ENCODE results near the gene CD14. TPM values are rescaled to one million over a fixed set of nuclear protein-coding genes. Genes with fewer than 3 reads are reported as not detected.

CD14 gene
- 4.8 and 5.2 TPM in 2 replicates for total RNA-seq

GRCh38 chr5:140633021-140633471 is at the start of gene CD14:
CD14 (minus strand) TSS chr5:140633175; CDS start chr5:140633071, 104 bp downstream.

GRCh38 chr5:140673187-140673976 is 40.4 kb upstream of the CD14 start, which contains the start of gene DND1:
DND1 (minus strand) TSS chr5:140673576; CDS start chr5:140673542, 34 bp downstream.

DNA sequence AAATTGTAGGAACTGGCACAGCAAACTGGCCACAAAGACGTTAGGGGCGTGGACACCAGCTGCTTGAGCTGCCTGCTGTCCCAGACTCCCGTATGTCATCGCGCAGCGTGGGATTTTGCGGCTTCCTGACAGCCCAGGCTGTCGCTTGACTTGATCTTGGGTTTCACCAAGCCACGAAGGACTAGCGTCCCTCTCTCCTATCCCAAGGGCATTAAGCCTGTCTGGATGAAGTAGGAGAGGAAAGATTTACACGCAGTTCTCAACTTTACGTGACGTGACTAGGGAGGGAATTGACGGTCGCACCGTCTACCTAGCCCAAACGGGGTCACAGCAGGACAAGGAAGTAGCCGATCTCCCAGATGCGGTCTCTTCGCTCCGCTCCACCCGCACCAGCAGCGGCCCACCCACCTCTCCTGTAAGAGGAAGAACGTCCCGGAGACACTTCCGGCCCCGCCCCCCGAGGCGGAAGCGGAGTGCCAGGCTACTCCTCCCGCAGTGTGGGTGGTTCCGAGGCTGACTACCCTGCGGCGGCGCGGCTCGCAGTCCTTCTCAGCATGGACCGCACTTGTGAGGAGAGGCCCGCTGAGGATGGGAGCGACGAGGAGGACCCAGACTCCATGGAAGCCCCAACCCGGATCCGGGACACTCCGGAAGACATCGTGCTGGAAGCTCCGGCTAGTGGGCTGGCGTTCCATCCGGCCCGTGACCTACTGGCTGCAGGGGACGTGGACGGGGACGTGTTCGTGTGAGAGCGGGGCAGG is 31.6 kb upstream of the CD14 start, which contains the start of gene WDR55:
Gene WDR55, plus strand, starts transcription at position 546 of the 761 bp plus-strand sequence. Its CDS starts 9 bp downstream, at position 555.

GRCh38 chr5:140639148-140639981 is 6.4 kb upstream of the CD14 start, which contains the start of gene TMCO6:
TMCO6 (plus strand) TSS chr5:140639451; CDS start chr5:140639528, 77 bp downstream.

Other genes with a start within 250 kb of the CD14 start
- 77.4 and 79.7 TPM in 2 replicates for gene ANKHD1, start 231.3 kb downstream of the CD14 start, total RNA-seq
- 1.4 and 2.6 TPM in 2 replicates for gene EIF4EBP3, start 85.5 kb downstream of the CD14 start, total RNA-seq
- 26.8 and 30.1 TPM in 2 replicates for gene SRA1, start 75.7 kb downstream of the CD14 start, total RNA-seq
- gene APBB3, start 68.6 kb downstream of the CD14 start, total RNA-seq: 18.6 and 24.1 TPM in 2 replicates
- 38.0 and 39.9 TPM in 2 replicates for gene SLC35A4, start 68.3 kb downstream of the CD14 start, total RNA-seq
- 7.0 and 8.0 TPM in 2 replicates for gene TMCO6, start 6.3 kb upstream of the CD14 start, total RNA-seq
- gene NDUFA2, start 14.5 kb upstream of the CD14 start, total RNA-seq: 26.3 and 36.9 TPM in 2 replicates
- gene IK, start 14.7 kb upstream of the CD14 start, total RNA-seq: 47.7 and 52.2 TPM in 2 replicates
- gene WDR55, start 31.7 kb upstream of the CD14 start, total RNA-seq: 23.5 and 23.7 TPM in 2 replicates
- 0.07 and 0.13 TPM in 2 replicates for gene DND1, start 40.4 kb upstream of the CD14 start, total RNA-seq
- gene HARS1, start 58.2 kb upstream of the CD14 start, total RNA-seq: 50.6 and 62.6 TPM in 2 replicates
- 23.7 and 28.0 TPM in 2 replicates for gene HARS2, start 58.3 kb upstream of the CD14 start, total RNA-seq
- gene ZMAT2, start 67.3 kb upstream of the CD14 start, total RNA-seq: 40.7 and 40.8 TPM in 2 replicates
- 0.20 TPM in 1 of 2 replicates, not detected in the other for gene PCDHA1, start 153.0 kb upstream of the CD14 start, total RNA-seq
- 0.03 and 0.07 TPM in 2 replicates for gene PCDHA2, start 161.7 kb upstream of the CD14 start, total RNA-seq
- gene PCDHA3, start 167.9 kb upstream of the CD14 start, total RNA-seq: 0.20 and 0.39 TPM in 2 replicates
- 0.59 and 0.69 TPM in 2 replicates for gene PCDHA4, start 173.9 kb upstream of the CD14 start, total RNA-seq
- gene PCDHA5, start 188.4 kb upstream of the CD14 start, total RNA-seq: 0.07 TPM in 2 replicates
- 0.76 and 0.91 TPM in 2 replicates for gene PCDHA6, start 194.8 kb upstream of the CD14 start, total RNA-seq
- 1.4 and 1.7 TPM in 2 replicates for gene PCDHA7, start 201.1 kb upstream of the CD14 start, total RNA-seq
- gene PCDHA8, start 208.0 kb upstream of the CD14 start, total RNA-seq: 0.07 and 0.26 TPM in 2 replicates
- 0.07 and 0.10 TPM in 2 replicates for gene PCDHA9, start 215.2 kb upstream of the CD14 start, total RNA-seq
- gene PCDHA10, start 222.7 kb upstream of the CD14 start, total RNA-seq: 0.26 and 0.50 TPM in 2 replicates
- gene PCDHA11, start 235.8 kb upstream of the CD14 start, total RNA-seq: 0.23 and 0.33 TPM in 2 replicates
- gene PCDHA12, start 242.1 kb upstream of the CD14 start, total RNA-seq: 0.07 and 0.33 TPM in 2 replicates
- 0.10 and 0.20 TPM in 2 replicates for gene PCDHA13, start 248.9 kb upstream of the CD14 start, total RNA-seq

All from smooth muscle cell of the pulmonary artery (primary cell).